Vagina (tissue), 2 donors: ENCODE measurements around the gene GALNT16. TPM values are rescaled to one million over a fixed set of nuclear protein-coding genes. Genes with fewer than 3 reads are reported as not detected.
A peak's percentile ranks its signal among the peaks of the same experiment; 100 is the strongest.

ENCODE experiments used
- DNase-seq, 2 donors: peaks; one replicate each; pipeline ENCODE4 v3.0.0-alpha.2; 2017; ENCODE audit errors: extremely low spot score in 2 of 2
- H3K27ac ChIP-seq: fragments of 200-600 bp; sonication (generic); one replicate; pipeline ENCODE4 v1.5.1; 2019
- H3K27me3 ChIP-seq: fragments of 200-600 bp; sonication (generic); one replicate; pipeline ENCODE4 v1.5.1; 2019
- H3K36me3 ChIP-seq, 2 donors: fragments of 200-600 bp; sonication (generic); one replicate each; pipeline ENCODE4 v1.5.1; 2017 to 2019
- H3K4me1 ChIP-seq: fragments of 200-600 bp; sonication (generic); one replicate; pipeline ENCODE4 v1.5.1; 2019
- H3K4me3 ChIP-seq, 2 donors: fragments of 200-600 bp; sonication (generic); 1 replicate in 1 of 2; 2 replicates in 1 of 2; pipeline ENCODE4 v1.5.1; 2016 to 2019
- H3K9me3 ChIP-seq: fragments of 200-600 bp; sonication (generic); one replicate; pipeline ENCODE4 v1.5.1; 2019
- POLR2A ChIP-seq, 2 donors: fragments of 450-650 bp; IDR thresholded peaks; one replicate each; pipeline ENCODE4 v1.6.1; 2017; ENCODE audit warnings: antibody characterized with exemption in 2 of 2, mild to moderate bottlenecking in 2 of 2, moderate library complexity in 2 of 2
- POLR2AphosphoS5 ChIP-seq, 2 donors: sonication (generic); formaldehyde crosslinking; IDR thresholded peaks; one replicate each; pipeline ENCODE4 v1.9.0; 2017; ENCODE audit warnings: antibody characterized with exemption in 2 of 2, mild to moderate bottlenecking in 2 of 2, low read depth in 1 of 2; ENCODE audit not compliant: insufficient read depth in 1 of 2
- intact Hi-C: fragments of 100-400 bp; cut with DNase I; formaldehyde crosslinking; loops from one replicate; pipeline ENCODE4 v1.15.1; 2023
- total RNA-seq: library from RNA; depleted of rRNA; stranded (reverse); fragments of >200 nt; gene quantifications from one replicate; pipeline ENCODE4 v1.2.3, GENCODE V29; 2016
- TF ChIP-seq, protein P1 (sequence below), 3 experiments: fragments of 450-650 bp in 2 of 3; fragments of 200-600 bp in 1 of 3; sonication (generic) in 1 of 3; IDR thresholded peaks; one replicate each; pipeline ENCODE4 v1.5.1; 2017 to 2019; ENCODE audit warnings: antibody characterized with exemption in 3 of 3, mild to moderate bottlenecking in 2 of 3, moderate library complexity in 2 of 3

GALNT16 gene
- total RNA-seq, 1 donor from 2014 or later: 5.2 TPM

DNA sequence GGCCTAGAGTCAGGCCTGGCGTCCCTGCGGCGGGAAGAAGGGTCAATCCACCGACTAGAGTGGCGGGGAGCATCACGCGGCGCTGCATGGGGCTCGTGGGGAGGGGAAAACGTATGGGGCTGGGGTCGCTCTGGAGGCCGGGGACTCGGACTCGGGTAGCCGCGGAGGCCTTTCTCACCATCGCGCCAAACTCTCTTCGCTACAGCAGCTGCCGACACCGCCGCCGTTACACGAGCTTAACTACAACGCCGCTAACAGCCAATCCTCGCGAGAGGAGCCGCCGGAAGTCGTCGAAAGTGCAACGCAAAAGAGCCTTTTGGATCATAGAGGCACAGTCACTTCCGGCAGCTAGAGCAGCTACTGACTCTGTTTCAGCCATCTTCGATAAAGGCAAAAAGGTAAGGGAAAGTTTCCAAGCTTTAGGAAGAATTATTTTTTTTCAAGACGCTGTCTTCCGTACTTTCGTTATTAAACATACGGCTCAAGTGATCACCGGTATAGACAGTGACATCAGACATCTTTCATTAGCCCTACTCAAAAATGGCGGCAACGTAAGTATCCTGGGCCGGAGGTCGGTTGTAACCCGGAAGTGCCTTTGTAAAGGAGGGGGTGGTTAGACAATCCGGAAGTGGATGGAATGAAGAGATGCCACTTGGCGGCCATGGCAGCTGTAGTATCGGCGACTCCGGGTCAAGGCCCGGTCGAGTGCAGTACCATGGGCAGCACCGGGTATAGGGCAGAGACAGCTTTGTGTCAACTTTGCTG lies 138.3 kb downstream of the GALNT16 start, which contains the start of the genes ERH and SLC39A9:
TSS of gene ERH (minus strand) at position 247 of the 765 bp plus-strand sequence. CDS start at position 181, 66 bp downstream.
TSS of gene SLC39A9 (plus strand) at position 640 of the 765 bp plus-strand sequence. CDS start 678 bp downstream, outside the sequence.
- peaks cover 0 to 31% of the 10 kb centered on the region in 2 donors for H3K36me3 ChIP-seq
- peak within 1 kb of the TSS; percentile 88 for H3K27ac ChIP-seq
- peak within 1 kb of the TSS; percentile 91 to 94 for H3K4me3 ChIP-seq
- peak in 1 of 2 donors; percentile 97 for DNase-seq
- peak in 1 of 2 donors; percentile 54 for TF ChIP-seq POLR2A (IDR thresholded peaks at IDR 0.05)
- TF ChIP-seq POLR2AphosphoS5 (IDR thresholded peaks at IDR 0.05; ENCODE audit: insufficient read depth in 1 of 2, low read depth in 1 of 2): peak; percentile 85 to 98
- TF ChIP-seq, protein P1, sequence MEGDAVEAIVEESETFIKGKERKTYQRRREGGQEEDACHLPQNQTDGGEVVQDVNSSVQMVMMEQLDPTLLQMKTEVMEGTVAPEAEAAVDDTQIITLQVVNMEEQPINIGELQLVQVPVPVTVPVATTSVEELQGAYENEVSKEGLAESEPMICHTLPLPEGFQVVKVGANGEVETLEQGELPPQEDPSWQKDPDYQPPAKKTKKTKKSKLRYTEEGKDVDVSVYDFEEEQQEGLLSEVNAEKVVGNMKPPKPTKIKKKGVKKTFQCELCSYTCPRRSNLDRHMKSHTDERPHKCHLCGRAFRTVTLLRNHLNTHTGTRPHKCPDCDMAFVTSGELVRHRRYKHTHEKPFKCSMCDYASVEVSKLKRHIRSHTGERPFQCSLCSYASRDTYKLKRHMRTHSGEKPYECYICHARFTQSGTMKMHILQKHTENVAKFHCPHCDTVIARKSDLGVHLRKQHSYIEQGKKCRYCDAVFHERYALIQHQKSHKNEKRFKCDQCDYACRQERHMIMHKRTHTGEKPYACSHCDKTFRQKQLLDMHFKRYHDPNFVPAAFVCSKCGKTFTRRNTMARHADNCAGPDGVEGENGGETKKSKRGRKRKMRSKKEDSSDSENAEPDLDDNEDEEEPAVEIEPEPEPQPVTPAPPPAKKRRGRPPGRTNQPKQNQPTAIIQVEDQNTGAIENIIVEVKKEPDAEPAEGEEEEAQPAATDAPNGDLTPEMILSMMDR (IDR thresholded peaks at IDR 0.05): peak in 1 of 3 experiments; percentile 11
- H3K27me3 ChIP-seq: no peaks in the 10 kb centered on the region
- intact Hi-C loops: no loop called here
- no peaks in the 10 kb centered on the region for H3K9me3 ChIP-seq
- H3K4me1 ChIP-seq: peaks cover 67% of the 10 kb centered on the region

DNA sequence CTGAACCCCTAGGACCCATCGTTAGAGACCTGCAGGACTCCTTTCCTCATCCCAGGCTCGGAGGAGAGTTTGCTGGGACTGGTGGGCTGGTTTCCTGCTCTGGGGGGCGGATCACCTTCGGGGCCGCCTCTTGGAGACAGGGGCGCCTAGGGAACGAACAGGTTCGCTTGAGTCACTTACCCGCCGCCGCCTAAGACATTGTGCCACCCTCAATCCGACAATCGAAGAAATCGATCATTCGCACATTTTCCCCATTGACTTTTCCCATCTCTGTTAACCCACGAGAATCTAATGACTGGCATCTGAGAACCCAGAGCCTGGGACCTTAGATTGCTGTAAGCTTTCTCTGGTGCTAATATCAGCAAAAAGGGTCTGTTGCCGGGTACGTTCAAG lies 138.9 kb downstream of the GALNT16 start:
- peaks cover 67% of the 10 kb centered on the region for H3K4me1 ChIP-seq

DNA sequence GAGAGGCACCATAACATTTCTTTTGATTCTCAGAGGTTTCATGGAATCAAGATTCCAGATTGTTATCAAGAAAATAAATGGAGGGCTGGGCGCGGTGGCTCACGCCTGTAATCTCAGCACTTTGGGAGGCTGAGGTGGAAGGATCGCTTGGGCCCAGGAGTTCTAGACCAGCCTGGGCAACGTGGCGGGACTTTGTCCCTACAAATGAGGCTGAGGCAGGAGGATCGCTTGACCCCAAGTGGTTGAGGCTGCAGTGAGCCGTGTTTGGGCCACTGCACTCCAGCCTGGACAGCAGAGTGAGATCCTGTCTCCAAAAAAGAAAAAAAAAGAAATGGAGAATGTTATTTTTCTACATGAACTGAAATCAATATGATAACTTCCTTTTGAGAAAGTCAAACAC lies 139.8 kb downstream of the GALNT16 start:
- Histone ChIP-seq H3K4me3 (peak overlapping the region; percentile 91 to 94), H3K4me1 (peaks cover 67% of the 10 kb centered on the region), H3K27me3 (no peaks in the 10 kb centered on the region), H3K27ac (no peak overlapping the region), H3K36me3 (peaks cover 0 to 16% of the 10 kb centered on the region in 2 donors), H3K9me3 (no peaks in the 10 kb centered on the region)
- TF ChIP-seq, protein P1 (IDR thresholded peaks at IDR 0.05): no peak
- TF ChIP-seq POLR2AphosphoS5 (IDR thresholded peaks at IDR 0.05; ENCODE audit: insufficient read depth in 1 of 2, low read depth in 1 of 2): no peak
- TF ChIP-seq POLR2A (IDR thresholded peaks at IDR 0.05): no peak
- DNase-seq: no peak
- intact Hi-C loops: no loop called here

More for the DNA sequence above, 138.9 kb downstream of the GALNT16 start:
- H3K9me3 ChIP-seq: no peaks in the 10 kb centered on the region
- no peaks in the 10 kb centered on the region for H3K27me3 ChIP-seq
- peaks cover 0 to 26% of the 10 kb centered on the region in 2 donors for H3K36me3 ChIP-seq
- intact Hi-C loops: no loop called here
- no peak for DNase-seq
- peak overlapping the region; percentile 88 for H3K27ac ChIP-seq
- H3K4me3 ChIP-seq: peak overlapping the region; percentile 91 to 94
- TF ChIP-seq POLR2AphosphoS5 (IDR thresholded peaks at IDR 0.05; ENCODE audit: insufficient read depth in 1 of 2, low read depth in 1 of 2) (no peak), POLR2A (IDR thresholded peaks at IDR 0.05) (no peak)
- TF ChIP-seq, protein P1 (IDR thresholded peaks at IDR 0.05): no peak

DNA sequence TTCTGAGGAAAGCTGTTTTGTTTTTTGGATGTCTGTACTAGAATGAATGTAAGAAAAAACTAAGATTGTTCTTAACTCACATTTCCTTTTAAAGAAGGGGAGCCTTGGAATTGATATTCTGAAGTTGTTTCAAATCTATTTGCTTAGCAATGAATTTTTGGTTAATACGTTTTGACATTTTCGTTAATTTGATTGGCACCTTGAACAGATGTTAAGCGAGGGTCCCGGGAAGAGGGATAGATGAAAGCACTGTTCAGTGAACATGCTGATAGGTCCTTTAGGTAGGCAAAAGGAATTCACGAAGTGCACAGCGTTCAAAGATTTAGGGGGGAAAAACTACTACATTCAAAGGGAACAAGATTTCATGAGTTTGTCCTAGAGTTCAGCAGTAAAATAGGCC lies 140.2 kb downstream of the GALNT16 start:
- H3K36me3 ChIP-seq: peaks cover 0 to 12% of the 10 kb centered on the region in 2 donors
- H3K27ac ChIP-seq: no peak overlapping the region
- no peak for DNase-seq
- TF ChIP-seq, protein P1 (IDR thresholded peaks at IDR 0.05): no peak
- TF ChIP-seq POLR2AphosphoS5 (IDR thresholded peaks at IDR 0.05; ENCODE audit: insufficient read depth in 1 of 2, low read depth in 1 of 2): no peak
- TF ChIP-seq POLR2A (IDR thresholded peaks at IDR 0.05): no peak
- no peaks in the 10 kb centered on the region for H3K27me3 ChIP-seq
- H3K4me3 ChIP-seq: peak overlapping the region; percentile 91 to 94
- H3K4me1 ChIP-seq: peaks cover 64% of the 10 kb centered on the region
- intact Hi-C loops: no loop called here
- H3K9me3 ChIP-seq: no peaks in the 10 kb centered on the region

DNA sequence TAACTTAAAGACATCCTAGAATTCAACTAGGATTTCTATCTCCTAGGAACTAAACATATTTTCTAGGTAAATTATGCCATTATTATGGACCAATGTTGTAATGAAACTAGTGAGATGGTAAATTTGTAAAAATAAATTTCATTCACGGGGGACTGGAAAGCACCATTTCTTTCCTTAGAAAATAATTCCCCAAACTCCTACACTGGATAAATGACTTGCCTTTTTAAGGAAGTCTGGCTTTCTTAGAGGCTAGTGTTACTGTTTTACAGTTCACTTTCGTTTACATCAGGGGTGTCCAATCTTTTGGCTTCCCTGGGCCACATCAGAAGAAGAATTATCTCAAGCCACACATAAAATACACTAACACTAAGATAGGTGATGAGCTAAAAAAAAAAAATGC lies 141.9 kb downstream of the GALNT16 start:
- Histone ChIP-seq H3K4me1 (peaks cover 47% of the 10 kb centered on the region), H3K27me3 (no peaks in the 10 kb centered on the region), H3K9me3 (no peaks in the 10 kb centered on the region), H3K4me3 (no peak overlapping the region), H3K36me3 (no peaks in the 10 kb centered on the region), H3K27ac (no peak overlapping the region)
- TF ChIP-seq, protein P1 (IDR thresholded peaks at IDR 0.05): no peak
- TF ChIP-seq POLR2A (IDR thresholded peaks at IDR 0.05) (no peak), POLR2AphosphoS5 (IDR thresholded peaks at IDR 0.05; ENCODE audit: insufficient read depth in 1 of 2, low read depth in 1 of 2) (no peak)
- DNase-seq: no peak
- intact Hi-C loops: no loop called here
